ENCODE results near the gene DNAH14. TPM values are rescaled to one million over a fixed set of nuclear protein-coding genes. Genes with fewer than 3 reads are reported as not detected.
"Not testable (repeated sequence)": the region's sequence is repeated elsewhere in the genome, so short reads cannot be mapped to it uniquely, and the experiment has no call there.

The DNAH14 gene
- total and polyA plus RNA-seq, 8 donors = 7.9 to 27.6 (median 17.5) TPM

- no peak for TF ChIP-seq CTCF (IDR thresholded peaks at IDR 0.05)
- Histone ChIP-seq H3K27ac (no peak overlapping the region), H3K36me3 (no peaks in the 10 kb centered on the region), H3K27me3 (no peaks in the 10 kb centered on the region), H3K4me3 (no peak overlapping the region), H3K4me1 (no peaks in the 10 kb centered on the region), H3K9me3 (no peaks in the 10 kb centered on the region)
- 93 to 100% methylated on average over 1 of the region's 1 CpG for WGBS, 2 donors
- FAIRE-seq (no peak), DNase-seq (no peak), ATAC-seq (no peak)
- intact Hi-C loops (cut with DNase I) = no loop called here
Measured at GRCh38 chr1:225224287-225224686, 294.8 kb downstream of the DNAH14 start.

GRCh38 chr1:225225681-225226080 is 296.2 kb downstream of the DNAH14 start:
- FAIRE-seq (no peak), ATAC-seq (no peak), DNase-seq (no peak)
- H3K4me3 ChIP-seq = no peak overlapping the region
- H3K27ac ChIP-seq = no peak overlapping the region
- WGBS, 2 donors = 91% methylated on average over 2 of the region's 2 CpGs
- no peaks in the 10 kb centered on the region for H3K36me3 ChIP-seq
- H3K4me1 ChIP-seq = no peaks in the 10 kb centered on the region
- TF ChIP-seq CTCF (IDR thresholded peaks at IDR 0.05) = no peak
- no peaks in the 10 kb centered on the region for H3K27me3 ChIP-seq
- H3K9me3 ChIP-seq = no peaks in the 10 kb centered on the region
- intact Hi-C loops (cut with DNase I) = no loop called here

GRCh38 chr1:225228871-225229303 is 299.4 kb downstream of the DNAH14 start:
- 32 to 43% methylated on average over 8 of the region's 8 CpGs for WGBS, 2 donors
- Histone ChIP-seq H3K27ac (no peak overlapping the region), H3K9me3 (no peaks in the 10 kb centered on the region), H3K36me3 (no peaks in the 10 kb centered on the region), H3K4me3 (no peak overlapping the region), H3K27me3 (no peaks in the 10 kb centered on the region), H3K4me1 (no peaks in the 10 kb centered on the region)
- ATAC-seq (no peak), FAIRE-seq (no peak), DNase-seq (no peak)
- TF ChIP-seq CTCF (IDR thresholded peaks at IDR 0.05) = no peak
- intact Hi-C loops (cut with DNase I) = no loop called here

- ATAC-seq; H3K36me3 ChIP-seq; DNase-seq; H3K27ac ChIP-seq; H3K4me1 ChIP-seq; H3K9me3 ChIP-seq; intact Hi-C loops (cut with DNase I); H3K27me3 ChIP-seq; H3K4me3 ChIP-seq; FAIRE-seq: not testable (repeated sequence)
Measured at GRCh38 chr1:225229429-225229828, 300.0 kb downstream of the DNAH14 start.

- TF ChIP-seq CTCF (IDR thresholded peaks at IDR 0.05) = no peak
- WGBS, 2 donors = 57 to 83% methylated on average over 2 of the region's 2 CpGs
- no peaks in the 10 kb centered on the region for H3K9me3 ChIP-seq
- FAIRE-seq = no peak
- H3K4me3 ChIP-seq = no peak overlapping the region
- ATAC-seq = no peak
- intact Hi-C loops (cut with DNase I) = no loop called here
- H3K27me3 ChIP-seq = no peaks in the 10 kb centered on the region
- no peaks in the 10 kb centered on the region for H3K4me1 ChIP-seq
- no peaks in the 10 kb centered on the region for H3K36me3 ChIP-seq
- DNase-seq = no peak
- H3K27ac ChIP-seq = no peak overlapping the region
Measured at GRCh38 chr1:225230483-225230882, 301.0 kb downstream of the DNAH14 start.

- H3K4me1 ChIP-seq; intact Hi-C loops (cut with DNase I); H3K27me3 ChIP-seq; H3K4me3 ChIP-seq; ATAC-seq; H3K36me3 ChIP-seq; H3K9me3 ChIP-seq; FAIRE-seq; H3K27ac ChIP-seq; DNase-seq: not testable (repeated sequence)
- 64 to 94% methylated on average over 1 of the region's 1 CpG for WGBS, 2 donors
Measured at GRCh38 chr1:225232930-225233329, 303.5 kb downstream of the DNAH14 start.

Measured in pancreas (tissue), 10 donors.